NCI-H748 (cell line): ENCODE results near the gene TCF15.

Source experiments
- DNase-seq: peaks from one replicate; lab custom pipeline; 2025; ENCODE audit not compliant: unreplicated experiment; lab: John Stamatoyannopoulos, UW

TCF15 gene

DNA sequence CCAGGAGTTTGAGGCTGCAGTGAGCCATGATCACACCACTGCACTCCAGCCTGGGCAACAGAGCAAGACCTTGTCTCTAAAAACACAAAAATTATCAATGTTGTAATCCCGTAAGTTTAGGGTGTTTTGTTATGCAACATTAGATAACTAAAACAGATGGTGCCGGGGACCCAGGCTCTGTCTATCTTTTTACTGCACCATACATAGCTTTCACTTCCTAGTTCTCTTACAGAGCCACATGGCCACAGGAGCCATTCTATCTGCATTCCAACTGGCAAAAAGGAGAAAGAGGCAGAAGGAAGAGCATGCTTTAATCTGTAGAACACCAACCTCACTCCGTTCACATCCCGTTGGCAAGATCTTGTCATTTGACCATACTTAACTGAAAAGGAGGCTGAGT, 5.4 kb upstream of the TCF15 start:
- no peak for DNase-seq

DNA sequence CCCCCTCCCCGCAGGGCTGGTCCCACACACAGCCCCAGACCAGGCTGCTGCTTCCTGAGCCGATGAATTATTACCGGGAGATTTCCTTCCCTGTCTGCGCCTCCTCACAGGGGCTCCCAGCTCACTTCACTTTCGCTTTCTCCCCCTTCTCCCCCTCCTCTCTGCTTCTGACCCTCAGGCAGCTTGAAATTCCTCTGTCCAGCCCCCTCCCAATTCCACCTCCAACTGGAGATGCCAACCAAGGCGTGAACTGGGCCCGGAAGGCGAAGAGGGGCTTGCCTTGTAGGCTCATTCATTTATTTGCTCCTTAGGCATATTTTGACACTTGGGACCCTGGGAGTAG, 1.7 kb upstream of the TCF15 start:
- DNase-seq, result no peak

GRCh38 chr20:611047-611842, 1.1 kb upstream of the TCF15 start:
- no peak for DNase-seq

DNA sequence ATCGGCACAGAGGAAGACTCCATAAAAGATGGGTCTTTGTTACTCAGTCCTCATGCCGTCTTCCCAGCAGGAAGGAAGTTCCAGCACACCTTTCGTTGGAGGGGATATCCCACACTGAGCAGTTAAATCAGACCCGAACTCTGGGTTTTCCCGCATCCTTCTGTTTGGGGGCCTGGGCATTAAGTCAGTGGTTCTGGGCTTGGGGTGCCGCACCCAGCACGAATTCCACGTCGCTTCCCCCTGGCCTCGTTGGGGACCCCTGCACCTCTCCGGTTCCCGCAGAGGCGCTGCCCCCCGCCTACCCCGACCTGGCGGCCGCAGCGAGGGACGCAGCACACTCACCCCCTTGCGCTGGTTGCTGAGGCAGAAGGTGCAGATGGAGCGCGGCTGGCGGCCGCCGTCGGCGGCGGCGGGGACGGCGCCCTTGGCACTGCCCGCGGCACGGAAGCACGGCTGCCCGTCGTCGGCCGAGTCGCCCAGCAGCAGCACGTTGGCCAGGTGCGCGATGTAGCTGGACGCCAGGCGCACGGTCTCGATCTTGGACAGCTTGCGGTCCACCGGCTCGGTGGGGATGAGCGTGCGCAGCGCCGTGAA, 641 bp downstream of the TCF15 start:
- DNase-seq, result peak; percentile 54

DNA sequence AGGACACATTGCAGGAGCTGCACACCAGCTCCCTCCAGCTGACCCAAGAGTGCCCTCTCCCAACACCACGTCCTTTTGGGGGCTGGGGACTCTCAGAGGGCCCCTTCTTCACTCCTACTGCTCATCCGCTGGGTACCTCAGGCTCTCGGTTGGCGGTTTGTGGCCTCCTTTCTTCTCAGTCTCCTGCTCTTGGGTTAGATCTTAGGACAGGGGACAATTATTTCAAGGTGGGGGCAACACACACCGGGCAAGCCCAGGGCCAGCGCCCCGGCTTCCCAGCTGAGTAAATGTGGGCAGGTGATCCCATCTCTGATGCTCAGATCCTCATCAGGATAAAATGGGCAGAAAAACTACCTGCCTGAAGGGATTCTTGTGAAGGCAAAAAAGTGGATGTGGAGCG, 1.1 kb downstream of the TCF15 start:
- no peak for DNase-seq

DNA sequence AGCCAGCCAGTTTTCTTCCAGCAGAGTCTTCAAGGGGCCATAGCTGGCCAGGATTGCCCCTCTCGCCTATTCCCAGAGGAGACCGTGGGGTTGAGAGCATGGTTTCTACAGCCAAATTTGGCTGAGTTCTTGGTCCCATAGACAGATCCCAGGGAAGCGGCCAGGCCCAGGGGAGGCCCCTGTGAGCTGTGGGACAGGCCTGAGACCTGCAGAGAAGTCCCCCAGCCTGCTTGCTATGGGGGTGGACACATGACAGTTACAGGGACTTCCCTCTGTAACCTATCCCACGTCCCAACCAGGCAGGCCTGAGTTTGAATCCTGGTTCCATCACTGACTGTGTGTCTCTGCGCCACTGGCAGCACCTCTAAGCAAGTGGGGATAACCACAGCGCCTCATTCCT, 2.6 kb downstream of the TCF15 start:
- DNase-seq, result no peak

GRCh38 chr20:605237-605636, 4.9 kb downstream of the TCF15 start:
- DNase-seq, result no peak

GRCh38 chr20:603116-603640, 6.9 kb downstream of the TCF15 start:
- no peak for DNase-seq

- DNase-seq, result no peak
These were observed 7.8 kb downstream of the TCF15 start for GRCh38 chr20:602111-602970.

GRCh38 chr20:600736-601135, 9.4 kb downstream of the TCF15 start:
- DNase-seq, result no peak

- no peak for DNase-seq
These were observed 10.0 kb downstream of the TCF15 start for GRCh38 chr20:600141-600540.

GRCh38 chr20:598133-598850, 11.8 kb downstream of the TCF15 start:
- DNase-seq, result no peak

- no peak for DNase-seq
These were observed 12.5 kb downstream of the TCF15 start for GRCh38 chr20:597560-597959.

DNA sequence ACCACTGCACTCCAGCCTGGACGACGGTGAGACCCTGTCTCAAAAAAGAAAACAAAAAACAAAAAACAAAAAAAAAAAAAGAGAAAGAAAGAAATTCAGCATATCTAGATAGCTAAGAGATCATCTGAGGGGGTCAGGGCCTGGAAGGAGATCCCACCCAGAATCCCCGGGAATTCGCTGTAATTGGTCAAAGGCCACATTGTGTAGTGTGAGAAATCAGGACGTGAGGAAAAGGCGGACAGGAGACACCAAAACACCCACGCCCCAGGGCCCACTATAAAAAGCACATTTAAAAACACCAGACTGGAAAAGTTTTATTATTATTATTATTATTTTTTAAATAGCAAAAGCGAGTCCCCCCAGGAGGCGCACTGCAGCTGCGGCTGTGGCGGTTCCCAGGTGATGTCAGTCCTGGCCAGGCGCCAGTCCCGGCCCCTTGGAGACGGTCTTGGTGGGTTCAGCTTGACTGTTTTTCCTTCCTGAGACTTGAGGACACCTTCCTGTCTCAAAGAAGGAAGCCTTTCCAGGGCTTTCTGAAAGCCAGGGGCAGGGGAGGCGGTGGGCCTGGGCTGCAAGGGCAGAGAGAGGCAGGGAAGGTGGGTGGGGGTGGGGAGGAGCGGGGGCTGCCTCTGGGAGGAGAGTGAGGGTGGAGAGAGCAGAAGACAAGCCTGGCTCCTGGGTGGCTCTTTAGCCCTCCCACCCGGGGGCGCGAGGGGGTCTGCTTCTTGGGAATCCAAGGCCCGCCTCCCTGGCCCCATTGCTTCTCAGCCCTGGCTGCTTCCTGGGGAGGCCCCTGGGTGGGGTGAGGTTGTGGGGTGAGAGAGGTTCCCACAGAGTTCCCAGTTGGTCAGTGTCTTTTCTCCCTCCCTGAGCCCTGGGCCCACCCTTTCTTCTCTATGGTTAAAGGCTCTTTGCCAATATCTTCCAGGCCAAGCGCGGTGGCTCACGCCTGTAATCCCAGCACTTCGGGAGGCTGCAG, 14.5 kb downstream of the TCF15 start:
- DNase-seq, result no peak

DNA sequence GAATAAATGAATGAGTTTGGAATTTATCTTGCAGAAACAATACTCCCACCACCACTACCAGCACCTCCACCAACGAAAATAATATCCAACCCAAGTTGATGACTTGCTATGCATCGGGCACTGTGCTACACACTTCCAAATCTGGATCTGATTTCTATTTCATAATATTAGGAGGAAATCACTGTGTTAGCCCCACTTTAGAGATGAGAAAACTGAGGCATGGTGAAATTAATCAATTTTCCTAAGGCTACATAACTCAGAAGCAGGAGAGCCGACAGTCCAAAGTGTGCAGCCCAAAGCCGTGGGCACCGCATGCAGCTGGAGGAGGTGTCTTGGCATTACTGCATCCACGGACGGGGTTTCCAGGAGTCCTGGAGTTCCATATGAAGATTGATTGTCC, 17.6 kb downstream of the TCF15 start:
- no peak for DNase-seq

DNA sequence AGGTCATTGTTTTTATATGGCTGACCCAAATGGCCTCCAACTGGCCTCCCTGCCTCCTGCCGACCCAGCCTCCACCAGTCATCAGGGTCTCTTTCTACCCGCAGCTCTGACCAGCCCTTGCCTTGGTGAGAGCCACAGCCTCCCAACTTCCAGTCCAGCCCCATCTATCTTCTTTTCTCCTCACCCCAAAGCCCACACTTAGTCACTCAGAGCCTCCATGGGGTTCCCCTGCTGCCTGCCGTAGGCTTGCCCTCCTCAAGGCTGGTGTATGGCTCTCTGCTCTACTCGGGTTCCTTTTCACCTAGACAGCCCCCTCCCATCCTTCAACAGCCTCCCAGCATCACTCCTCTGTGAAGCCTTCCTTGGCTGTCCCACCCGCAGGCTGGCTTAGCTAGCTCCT, 18.2 kb downstream of the TCF15 start:
- DNase-seq, result no peak

DNA sequence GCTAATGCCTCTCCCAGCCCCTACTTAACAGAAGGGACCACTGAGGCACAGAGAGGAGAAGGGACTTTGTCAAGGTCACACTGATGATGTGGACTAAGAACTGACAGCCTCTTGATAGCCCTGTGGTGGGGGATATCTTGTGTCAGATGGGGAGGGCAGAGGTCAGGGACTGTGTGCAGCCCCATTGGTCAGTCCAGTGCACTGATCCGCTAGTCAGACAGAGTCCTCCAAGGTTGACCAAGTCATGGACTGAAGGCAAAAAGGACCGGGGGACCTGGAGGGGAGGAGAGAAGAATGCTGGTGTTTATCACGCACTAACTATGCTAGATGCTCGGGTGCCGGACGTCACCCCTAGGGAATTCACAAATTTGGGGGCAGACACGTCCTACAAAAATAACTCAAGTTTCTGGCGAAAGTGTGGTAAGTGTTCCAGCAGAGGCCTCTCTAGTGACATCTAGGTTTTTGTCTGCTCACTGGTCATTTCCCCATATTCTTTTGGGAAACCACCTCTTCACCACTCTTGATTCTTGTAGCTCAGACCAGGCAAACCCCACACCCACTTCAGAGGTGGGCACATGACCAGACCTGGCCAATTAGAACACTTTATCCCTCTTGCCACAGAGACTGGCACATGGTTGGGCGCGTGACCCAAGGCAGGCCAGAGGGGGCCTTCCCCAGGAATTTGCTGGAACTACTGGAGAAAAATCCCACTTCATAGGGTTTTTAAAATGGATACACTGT, 21.0 kb downstream of the TCF15 start:
- DNase-seq, result no peak

GRCh38 chr20:588476-588875, 21.6 kb downstream of the TCF15 start:
- DNase-seq, result no peak

DNA sequence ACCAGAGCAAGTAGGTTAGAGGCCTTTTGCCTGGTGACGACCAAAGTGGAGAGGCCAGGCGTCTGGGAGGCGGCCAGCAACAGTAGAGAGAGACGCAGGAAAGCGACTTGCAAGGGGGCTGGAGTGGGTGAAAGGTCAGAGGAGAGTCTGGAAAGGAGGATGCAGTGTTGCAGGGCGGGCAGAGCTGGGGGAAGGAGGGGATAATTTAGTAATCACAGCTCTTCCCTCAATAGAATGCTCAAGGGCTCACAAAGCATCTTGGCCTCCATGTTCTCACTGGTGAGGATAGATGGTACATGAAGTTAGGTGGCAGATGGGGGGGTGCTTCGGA, 25.2 kb downstream of the TCF15 start:
- DNase-seq, result no peak
